ENCODE measurements around the gene UBAP2L. TPM values are rescaled to one million over a fixed set of nuclear protein-coding genes. Genes with fewer than 3 reads are reported as not detected.

Gene UBAP2L
- total and polyA plus RNA-seq, 9 of the 15 experiments (the other 6 are each of a cell fraction or from before 2014, with no cell fraction given) = 75.0 to 245 (median 119) TPM

- TF ChIP-seq PREB (CRISPR knock-in tag; IDR thresholded peaks at IDR 0.05) = no peak
- no peak for TF ChIP-seq ZBTB17 (CRISPR knock-in tag; IDR thresholded peaks at IDR 0.05)
- TF ChIP-seq EGR1 (conservative IDR thresholded peaks at IDR 0.05) = no peak
- TF ChIP-seq PCBP1 (IDR thresholded peaks at IDR 0.05; ENCODE audit: low read depth, low read length, poor library complexity, severe bottlenecking) = no peak
- TF ChIP-seq ZNF655 (CRISPR knock-in tag; IDR thresholded peaks at IDR 0.05) = no peak
- TF ChIP-seq GMEB1 (CRISPR knock-in tag; IDR thresholded peaks at IDR 0.05) = no peak
- no peak for TF ChIP-seq ZKSCAN3 (CRISPR knock-in tag; IDR thresholded peaks at IDR 0.05)
- TF ChIP-seq ZNF395 (CRISPR knock-in tag; IDR thresholded peaks at IDR 0.05) = no peak
- TF ChIP-seq ZNF232 (CRISPR knock-in tag; IDR thresholded peaks at IDR 0.05) = no peak
- TF ChIP-seq ELK3 (CRISPR knock-in tag; IDR thresholded peaks at IDR 0.05) = no peak
- TF ChIP-seq ILK (tag; IDR thresholded peaks at IDR 0.05; ENCODE audit: borderline replicate concordance, low read depth) = no peak
- no peak for TF ChIP-seq ETV6 (IDR thresholded peaks at IDR 0.05; ENCODE audit: borderline replicate concordance in 1 of 2, low read depth in 2 of 2, low read length in 1 of 2)
- no peak for TF ChIP-seq ETV6 (CRISPR knock-in tag; IDR thresholded peaks at IDR 0.05; ENCODE audit: borderline replicate concordance)
- TF ChIP-seq ZFP30 (CRISPR knock-in tag; IDR thresholded peaks at IDR 0.05; ENCODE audit: borderline replicate concordance) = no peak
- TF ChIP-seq RUNX1 (IDR thresholded peaks at IDR 0.05; ENCODE audit: low read depth) = no peak
- peak; percentile 84; the same call in 1 of the 2 replicates for TF ChIP-seq EHMT2 (IDR thresholded peaks at IDR 0.05)
- TF ChIP-seq SPI1 (IDR thresholded peaks at IDR 0.05; ENCODE audit: borderline replicate concordance, low read depth, low read length) = no peak
- TF ChIP-seq ZNF695 (CRISPR knock-in tag; IDR thresholded peaks at IDR 0.05) = no peak
- no peak for TF ChIP-seq MTF1 (CRISPR knock-in tag; IDR thresholded peaks at IDR 0.05; ENCODE audit: borderline replicate concordance)
- TF ChIP-seq FUS (optimal IDR thresholded peaks at IDR 0.05; ENCODE audit: low read depth, low read length) = no peak
- 0 out of 2 replicates have a peak, but pooled peaks have one; percentile 33 for TF ChIP-seq DIDO1 (tag; IDR thresholded peaks at IDR 0.05; ENCODE audit: low read depth)
Measured at GRCh38 chr1:154186852-154187501, 33.8 kb upstream of the UBAP2L start (continued).
